ENCODE measurements around the gene PHLDA3.

PHLDA3 gene

GRCh38 chr1:201427963-201428362, 41.0 kb downstream of the PHLDA3 start:
- no peak for DNase-seq

DNA sequence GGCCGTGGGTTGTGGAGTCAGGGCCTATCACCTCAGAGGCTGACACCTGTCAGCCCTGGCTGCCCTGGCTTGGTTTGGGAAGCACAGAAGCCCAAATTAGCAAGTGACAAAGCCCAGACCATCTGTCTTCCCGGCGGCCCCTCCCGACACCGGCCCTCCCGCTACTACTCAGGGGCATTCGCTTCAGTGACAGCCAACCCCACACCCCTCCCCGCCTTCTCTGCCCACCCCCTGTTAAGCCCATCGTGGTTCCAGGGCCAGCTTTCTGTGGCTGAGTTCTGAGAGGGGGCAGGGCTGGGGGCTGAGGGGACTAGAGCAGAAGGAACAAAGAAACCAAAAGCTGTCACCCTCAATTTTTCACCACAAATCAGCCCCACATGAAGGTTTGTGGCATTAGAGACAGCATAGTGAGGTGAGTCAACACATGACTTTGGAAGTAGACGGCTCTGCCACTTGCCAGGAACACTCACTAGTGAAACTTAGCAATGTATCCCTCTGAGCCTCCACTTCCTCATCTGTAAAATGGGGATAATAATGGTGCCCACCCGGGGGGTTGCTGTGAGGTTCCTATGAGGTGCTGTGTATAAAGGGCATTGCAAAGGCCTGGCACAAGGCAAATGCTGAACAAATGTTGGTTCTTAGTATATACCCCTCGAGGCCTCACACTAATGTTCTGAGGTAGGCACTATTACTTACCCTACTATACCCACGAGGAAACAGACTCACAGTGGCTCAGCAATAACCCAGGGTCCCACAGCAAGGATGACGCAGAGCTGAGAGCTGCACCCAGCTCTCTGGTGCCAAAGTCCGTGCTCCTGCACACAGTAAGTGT, 42.3 kb downstream of the PHLDA3 start:
- DNase-seq, result no peak

DNA sequence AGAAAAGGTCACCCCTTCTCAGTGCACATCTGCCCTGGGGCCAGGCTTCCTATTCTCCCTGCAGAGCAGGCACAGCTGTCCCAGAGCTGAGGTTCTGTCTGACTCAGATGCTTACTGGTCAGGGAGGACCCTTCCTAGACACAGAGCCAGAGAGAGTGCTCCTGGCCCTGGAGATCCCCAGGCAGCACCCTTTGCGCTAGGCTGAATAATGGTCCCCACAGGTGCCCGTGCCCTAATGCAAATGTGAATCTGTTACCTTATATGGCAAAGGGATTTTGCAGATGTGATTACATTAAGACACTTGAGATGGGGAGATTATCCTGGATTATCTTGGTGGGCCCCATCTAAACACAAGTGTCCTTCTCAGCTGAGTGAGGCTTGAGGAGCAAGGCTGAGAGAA, 44.8 kb downstream of the PHLDA3 start:
- no peak for DNase-seq

DNA sequence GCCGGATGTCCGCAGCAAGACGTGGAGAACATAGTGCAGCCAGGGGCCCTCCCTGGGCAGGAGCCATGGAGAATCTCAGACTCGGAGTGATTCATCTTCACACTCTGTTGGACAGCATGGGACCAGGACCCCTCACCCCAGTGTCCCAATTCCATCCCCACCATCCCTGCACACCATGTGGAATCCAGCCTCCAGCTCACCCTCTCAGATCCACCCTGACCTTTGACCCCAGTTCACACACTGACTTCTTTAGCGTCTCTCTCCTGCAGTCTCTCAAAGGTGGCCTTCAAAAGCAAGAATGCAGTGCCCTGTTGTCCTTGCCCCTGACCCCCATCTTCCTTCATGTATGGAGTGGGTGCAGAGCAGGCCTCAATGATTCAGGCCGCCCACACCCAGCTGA, 45.3 kb downstream of the PHLDA3 start:
- DNase-seq, result no peak

DNA sequence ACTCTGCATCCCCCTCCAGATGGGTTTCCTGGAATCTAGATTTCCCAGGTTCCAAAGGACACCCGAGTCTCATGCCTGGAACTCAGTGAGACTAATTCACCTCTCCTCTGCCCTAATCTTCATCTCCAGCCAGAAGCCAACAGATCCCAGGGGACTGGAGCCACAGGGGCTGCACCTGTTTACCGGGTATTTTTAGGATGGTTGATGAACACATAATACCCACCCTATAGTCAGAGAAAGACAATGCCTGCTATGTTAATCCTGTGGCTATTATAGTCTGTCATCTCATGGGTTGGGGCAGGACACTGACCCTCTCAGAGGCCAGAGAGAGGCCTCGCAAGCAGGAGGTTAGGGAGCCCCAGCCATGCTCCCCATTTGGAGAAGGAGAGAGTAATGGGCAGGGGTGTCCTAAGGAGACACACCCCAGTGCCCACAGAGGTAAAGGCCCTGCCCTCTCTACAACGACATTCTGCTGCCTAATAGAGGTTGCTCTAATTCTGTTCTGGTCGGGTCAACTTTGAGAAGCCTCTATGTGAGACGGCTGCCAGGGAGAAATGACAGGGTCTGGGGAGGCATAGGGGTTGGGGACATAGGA, 46.5 kb downstream of the PHLDA3 start:
- DNase-seq, result no peak

DNA sequence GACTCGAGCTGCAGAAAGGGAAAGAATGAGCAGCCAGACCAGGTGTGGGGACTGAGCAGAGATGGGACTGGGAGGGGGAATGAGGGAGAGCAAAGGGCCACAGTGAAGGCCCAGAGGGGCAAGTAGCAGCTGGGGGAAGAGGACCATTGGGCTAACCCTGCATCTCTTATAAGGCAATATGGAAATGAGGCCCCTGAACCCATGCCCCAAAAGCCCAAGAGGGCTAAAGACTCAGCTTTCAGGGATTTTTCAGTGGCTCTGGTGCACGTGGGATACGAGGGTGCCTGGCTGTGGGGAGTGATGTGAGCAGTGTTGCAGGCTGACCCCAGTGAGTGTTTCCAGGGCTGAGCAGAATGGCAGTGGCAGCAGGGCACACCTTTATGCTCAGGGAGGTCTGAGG, 47.0 kb downstream of the PHLDA3 start:
- no peak for DNase-seq

GRCh38 chr1:201421041-201421440, 47.9 kb downstream of the PHLDA3 start:
- no peak for DNase-seq

- no peak for DNase-seq
Observed at GRCh38 chr1:201420608-201421002, 48.4 kb downstream of the PHLDA3 start.

DNA sequence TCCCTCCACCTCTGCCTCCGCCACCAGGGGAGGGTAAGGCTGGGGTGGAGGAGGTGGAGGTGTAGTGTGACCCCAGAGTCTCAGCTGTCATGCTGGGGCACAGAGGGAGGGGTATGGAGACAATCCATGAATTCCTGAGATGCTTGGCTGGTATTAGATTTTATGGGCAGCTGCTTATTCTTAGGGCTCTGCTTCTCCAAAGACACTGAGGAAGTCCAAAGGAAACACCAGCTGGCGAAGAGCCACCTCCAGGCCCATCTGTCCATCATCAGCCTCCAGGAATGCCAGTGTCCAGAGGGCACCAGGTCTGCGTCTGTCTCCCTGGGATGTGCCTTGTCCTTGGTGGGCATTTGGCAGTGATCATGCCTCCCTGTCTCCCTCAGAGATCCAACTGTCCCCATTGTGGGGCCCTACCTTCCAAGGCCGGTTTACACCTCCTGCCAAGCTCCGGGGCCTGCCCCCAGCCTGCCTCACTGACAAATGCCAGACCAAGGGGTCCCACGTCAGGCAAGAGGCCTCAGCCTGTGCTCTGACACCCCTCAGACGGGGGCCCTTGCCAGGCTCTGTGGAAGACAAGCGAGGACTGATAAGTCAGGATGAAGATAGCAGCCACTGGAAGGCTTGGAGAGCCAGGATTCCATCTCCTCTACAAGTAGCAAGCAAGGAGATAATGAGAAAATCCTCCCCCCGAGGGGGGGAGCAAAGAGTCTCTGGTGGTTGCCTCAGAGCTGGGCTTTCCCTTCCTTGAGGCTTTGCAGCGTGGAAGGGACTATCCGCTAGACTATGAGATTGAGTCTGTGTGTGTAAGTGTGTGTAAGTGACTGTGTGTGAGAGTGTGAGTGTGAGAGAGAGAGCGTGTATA, 49.0 kb downstream of the PHLDA3 start:
- no peak for DNase-seq

- DNase-seq, result no peak
Observed at GRCh38 chr1:201419256-201419655, 49.7 kb downstream of the PHLDA3 start.

- no peak for DNase-seq
Observed at GRCh38 chr1:201418461-201418860, 50.5 kb downstream of the PHLDA3 start.

All from activated CD4-positive, alpha-beta T cell treated with anti-CD3 and anti-CD28 coated beads, Interleukin-2, amount 50 U/mL, for 48 hours (primary cell).